ENCODE measurements around the gene MAMSTR.

- TF ChIP-seq CTCF (IDR thresholded peaks at IDR 0.05 in 2 of 3, conservative IDR thresholded peaks at IDR 0.05 in 1 of 3; ENCODE audit: control insufficient read depth in 2 of 3, extremely low read depth in 1 of 3, insufficient read depth in 1 of 3, low read depth in 3 of 3, low read length in 3 of 3) (no peak), NFIC (IDR thresholded peaks at IDR 0.05; ENCODE audit: low read depth, low read length) (no peak), YBX1 (IDR thresholded peaks at IDR 0.05) (no peak), ZNF274 (IDR thresholded peaks at IDR 0.05; ENCODE audit: insufficient read depth, insufficient read length) (no peak), ELK1 (IDR thresholded peaks at IDR 0.05; ENCODE audit: low read depth, low read length) (no peak), USF2 (IDR thresholded peaks at IDR 0.05; ENCODE audit: borderline replicate concordance, low read depth, low read length) (no peak), BCLAF1 (IDR thresholded peaks at IDR 0.05) (no peak)
These were observed 22.6 kb upstream of the MAMSTR start for GRCh38 chr19:48742096-48742495.
